HG03521 (cell line): ENCODE data around the gene AUTS2.

Source experiments
- ATAC-seq: cut with Tn5 transposase; IDR thresholded peaks from one replicate; pipeline ENCODE4 v1.9.1; 2021; ENCODE audit warnings: mild to moderate bottlenecking, moderate library complexity; ENCODE audit not compliant: unreplicated experiment

Gene AUTS2

DNA sequence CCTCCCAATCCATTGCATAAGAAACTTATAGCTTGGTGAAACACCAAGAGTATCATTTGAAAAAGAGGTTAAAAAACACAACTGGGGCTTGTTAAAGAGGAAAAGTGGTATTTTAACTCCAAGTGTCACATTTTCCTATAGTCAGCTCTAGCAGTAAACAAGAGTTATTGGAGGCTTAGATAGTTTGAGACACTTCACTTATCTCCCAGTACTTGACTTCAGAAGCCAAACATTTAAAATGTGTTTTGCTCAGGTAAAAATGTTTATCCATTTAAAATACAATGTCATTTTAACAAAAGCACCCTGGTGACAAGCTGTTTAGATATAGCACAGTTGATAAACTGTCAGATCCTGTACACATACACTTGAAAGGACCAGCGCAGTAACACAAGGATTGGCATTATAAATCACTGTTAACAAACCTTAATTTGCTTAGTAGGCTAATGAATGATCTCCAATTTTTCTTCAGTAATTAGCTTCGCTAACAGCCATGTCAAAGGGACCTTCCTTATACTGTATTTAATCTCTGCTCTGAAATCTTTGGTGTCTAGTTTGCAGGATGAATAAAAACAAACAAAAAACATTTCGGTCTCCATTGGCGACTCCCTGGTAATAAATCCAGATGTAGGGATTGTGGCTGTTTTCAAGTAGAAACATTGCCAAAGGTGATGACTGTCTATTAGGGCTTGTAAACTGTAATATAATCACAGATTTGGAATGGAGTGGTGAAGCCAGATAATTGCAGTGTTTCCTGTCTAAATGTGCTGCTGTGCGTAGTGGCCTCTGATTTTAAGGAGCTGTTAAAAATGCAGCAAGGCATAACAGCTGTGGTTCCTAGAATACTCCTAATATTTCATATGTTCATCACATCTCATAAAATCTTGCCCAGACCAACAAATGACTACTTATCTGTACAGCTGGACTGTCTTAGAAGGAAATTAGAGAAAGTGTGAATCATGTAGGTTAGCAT is 545.1 kb downstream of the AUTS2 start:
- no peak for ATAC-seq

GRCh38 chr7:70148997-70149396 is 550.7 kb downstream of the AUTS2 start:
- ATAC-seq = no peak

GRCh38 chr7:70152313-70152712 is 554.0 kb downstream of the AUTS2 start:
- ATAC-seq = no peak

DNA sequence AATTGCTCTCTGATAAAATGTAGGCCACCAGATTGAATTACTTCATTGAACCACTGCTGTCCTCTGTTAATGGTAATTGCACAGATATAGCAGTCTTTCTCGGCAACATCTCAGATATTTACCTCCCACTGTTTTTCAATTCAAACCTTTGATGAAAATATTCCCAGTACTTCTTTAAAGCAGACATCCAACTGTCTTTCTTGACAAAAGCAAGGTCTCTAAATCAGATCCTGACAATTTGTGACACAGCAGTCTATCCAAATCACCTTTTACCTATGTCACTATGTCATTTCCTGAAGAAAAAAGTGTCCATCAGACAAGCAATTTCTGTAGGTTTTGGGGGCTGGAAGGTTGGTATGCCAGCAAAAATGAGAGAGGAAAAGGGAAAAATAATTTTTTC is 555.7 kb downstream of the AUTS2 start:
- ATAC-seq = no peak

DNA sequence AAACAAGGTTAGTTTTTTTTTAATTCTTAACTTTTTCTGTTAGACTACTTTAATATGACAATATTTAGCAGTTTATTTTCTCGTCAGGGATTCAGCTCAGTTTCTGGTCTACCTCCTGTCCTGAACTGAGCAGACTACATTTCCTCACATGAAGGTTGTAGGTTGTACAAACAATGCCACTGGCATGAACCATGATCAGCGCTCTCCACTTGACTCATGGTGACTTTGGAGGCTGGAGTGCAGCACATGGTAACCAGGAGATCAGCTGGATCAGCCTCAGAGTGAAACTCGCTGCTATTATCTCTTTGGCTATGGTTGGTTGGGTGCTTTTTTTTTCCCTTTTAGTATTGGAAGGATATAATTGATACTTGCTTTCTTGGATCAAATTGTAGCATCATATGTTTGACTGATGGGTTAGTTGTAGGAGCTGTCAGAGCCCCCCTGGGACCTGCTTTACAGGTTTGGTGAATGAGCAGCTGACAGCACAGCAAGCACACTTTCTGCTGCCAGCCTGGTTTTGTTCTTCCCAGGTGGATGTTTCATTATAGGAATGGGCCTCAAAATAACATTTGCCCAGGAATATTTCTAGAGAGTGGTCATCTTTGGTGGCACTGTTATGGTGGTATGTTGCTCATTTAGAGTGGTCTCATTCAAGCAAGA is 556.4 kb downstream of the AUTS2 start:
- ATAC-seq = no peak

- no peak for ATAC-seq
Observed at GRCh38 chr7:70156057-70156456, 557.8 kb downstream of the AUTS2 start.

GRCh38 chr7:70159121-70159520 is 560.8 kb downstream of the AUTS2 start:
- ATAC-seq = no peak

DNA sequence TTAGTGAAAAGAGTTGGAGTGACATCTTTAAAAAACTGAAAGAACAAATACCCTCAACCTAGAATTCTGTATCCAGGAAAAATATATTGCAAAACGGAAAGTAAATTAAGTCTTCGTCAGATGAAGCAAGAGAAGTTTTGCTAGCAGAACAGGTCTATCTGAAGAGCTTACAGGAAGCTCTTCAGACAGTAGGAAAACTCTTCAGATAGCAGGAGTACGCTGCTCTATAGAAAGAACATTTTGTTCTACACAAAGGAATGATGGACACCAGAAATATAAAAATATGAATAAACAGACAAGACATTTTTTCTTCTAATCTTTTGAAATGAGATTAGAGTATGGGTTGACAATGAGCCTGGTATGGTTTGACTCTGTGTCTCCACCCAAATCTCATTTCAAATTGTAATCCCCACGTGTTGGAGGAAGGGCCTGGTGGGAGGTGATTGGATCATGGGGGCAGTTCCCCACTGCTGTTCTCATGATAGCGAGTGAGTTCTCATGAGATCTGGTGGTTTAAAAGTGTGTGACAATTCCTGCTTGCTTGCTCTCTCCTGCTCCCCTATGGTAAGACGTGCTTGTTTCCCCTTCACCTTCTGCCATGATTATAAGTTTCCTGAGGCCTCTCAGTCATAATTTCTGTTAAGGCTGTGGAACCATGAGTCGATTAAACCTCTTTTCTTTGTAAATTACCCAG is 567.3 kb downstream of the AUTS2 start:
- ATAC-seq = no peak

DNA sequence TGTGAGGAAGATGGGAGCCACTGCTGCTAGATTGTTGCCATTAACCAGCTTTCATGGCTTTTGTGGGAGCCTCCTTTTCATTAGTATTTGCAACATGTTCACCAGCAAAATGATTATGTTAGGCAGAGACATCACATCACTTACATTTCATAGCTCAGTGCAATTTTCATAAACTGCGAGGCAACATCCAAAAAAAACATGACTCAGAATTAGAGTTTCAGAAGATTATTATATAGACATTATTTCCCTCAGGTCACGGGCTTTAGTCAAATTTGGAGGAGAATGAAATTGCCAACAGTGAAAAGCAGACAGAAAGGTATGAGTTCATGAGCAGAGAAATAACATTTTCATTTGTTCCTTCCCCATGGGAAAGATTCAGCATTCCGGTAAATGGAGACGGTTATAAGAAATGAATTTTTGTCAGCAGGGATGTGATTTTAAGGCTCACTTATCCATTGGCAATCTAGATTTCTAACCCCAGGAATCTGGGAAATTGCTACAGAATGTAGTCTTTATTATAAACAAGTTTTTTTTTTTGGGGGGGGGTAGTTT is 573.2 kb downstream of the AUTS2 start:
- ATAC-seq = no peak

DNA sequence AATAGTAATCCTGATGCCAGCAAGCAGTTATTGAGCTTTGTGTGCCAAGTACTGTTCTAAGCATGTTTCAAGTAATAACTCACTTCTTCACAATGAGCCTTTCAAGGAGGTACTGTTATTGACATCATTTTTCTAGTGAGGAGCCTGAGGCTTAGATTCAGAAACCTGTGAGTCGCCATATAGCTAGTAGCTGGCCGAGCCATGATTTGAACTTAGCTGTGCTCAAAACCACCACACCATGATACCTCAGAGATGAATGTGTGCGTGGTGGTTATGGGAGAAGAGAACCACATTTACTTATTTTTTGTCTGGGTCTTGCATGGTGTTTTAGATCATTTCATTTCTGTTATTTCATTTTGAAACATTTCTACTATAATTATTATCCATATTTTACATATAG is 578.9 kb downstream of the AUTS2 start:
- ATAC-seq = no peak

- no peak for ATAC-seq
Observed at GRCh38 chr7:70178211-70178610, 579.9 kb downstream of the AUTS2 start.

DNA sequence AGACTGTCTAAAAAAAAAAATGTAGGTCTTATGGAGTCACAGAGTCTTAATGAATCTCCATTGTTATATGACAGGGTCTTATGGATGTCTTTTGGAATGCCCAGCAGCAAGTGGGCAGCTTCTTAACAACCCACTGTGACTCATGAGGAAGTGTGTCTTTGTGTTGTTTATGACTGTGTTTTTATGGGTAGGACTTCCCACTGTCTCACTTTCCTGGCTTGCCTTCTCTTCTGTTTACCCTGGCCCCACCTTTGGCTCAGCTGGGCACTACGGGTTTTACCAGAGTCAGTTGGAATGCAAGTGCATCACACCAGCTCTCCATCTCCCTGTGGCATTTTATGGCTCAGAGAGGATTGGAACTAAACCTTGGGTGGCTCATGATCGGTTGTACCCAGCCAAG is 580.5 kb downstream of the AUTS2 start:
- ATAC-seq = no peak

- ATAC-seq = no peak
Observed at GRCh38 chr7:70182521-70182920, 584.2 kb downstream of the AUTS2 start.

DNA sequence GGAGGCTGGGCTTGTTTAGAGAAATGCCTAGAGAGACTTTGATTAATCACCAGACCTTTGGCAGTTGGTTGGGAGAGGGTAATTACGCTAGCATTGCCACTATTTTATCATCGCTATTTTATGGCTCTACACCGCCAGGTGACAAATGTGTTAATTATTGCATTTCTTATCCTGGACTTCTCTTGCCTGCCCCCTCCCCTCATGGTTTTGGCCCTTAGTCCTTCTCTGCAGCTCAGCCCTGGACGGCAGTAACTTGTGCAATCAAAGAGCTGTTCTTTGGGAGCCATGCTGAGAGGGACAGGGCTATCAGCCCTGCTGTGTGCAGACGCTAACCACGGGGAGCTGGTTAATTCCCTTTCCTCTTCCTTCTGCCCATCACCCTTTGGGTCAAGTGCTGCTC is 585.0 kb downstream of the AUTS2 start:
- ATAC-seq = no peak

- ATAC-seq = no peak
Observed at GRCh38 chr7:70188901-70189650, 590.8 kb downstream of the AUTS2 start.

DNA sequence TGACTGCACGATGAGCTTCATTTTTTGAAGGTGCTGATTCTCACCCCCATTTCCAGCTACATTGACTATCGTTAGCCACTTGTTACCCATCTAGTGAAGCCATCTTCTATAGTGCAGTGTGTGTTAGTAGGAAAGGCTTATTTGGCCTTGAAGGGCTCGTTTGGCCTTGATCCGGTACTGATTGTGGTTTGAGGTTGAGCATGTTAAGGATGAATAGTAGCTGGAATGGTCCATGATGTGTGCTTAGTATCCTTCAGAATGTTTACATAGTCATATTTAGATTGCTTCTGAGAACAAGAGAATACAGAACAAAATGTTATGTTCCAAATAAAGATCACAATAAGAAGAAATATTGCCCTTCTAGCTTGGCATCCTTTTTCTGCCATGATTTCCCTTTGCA is 591.5 kb downstream of the AUTS2 start:
- no peak for ATAC-seq

- ATAC-seq = no peak
Observed at GRCh38 chr7:70190281-70190680, 592.0 kb downstream of the AUTS2 start.

DNA sequence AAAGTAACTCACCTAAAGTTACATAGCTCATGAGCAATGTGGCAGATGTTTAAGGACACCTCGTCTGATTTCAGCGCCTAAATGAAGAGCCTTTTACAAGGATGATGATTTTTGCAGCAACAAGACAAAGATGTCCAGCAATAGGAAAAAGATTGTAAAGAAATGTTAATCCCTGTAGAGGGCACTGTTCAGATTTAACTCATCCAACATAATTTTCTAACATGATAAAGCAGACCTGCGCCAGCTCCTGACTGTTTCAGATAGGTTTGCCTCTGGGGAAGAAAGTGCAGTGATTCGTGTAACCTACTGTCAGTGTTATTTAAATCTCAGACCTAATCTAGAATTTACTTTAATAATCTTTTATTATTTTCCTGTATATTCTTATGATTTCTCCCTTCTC is 595.2 kb downstream of the AUTS2 start:
- no peak for ATAC-seq

- ATAC-seq = no peak
Observed at GRCh38 chr7:70208236-70209063, 610.2 kb downstream of the AUTS2 start.
